Fibroblast of lung (primary cell): ENCODE results near the gene JAZF1.

Source experiments
- EZH2 ChIP-seq: IDR thresholded peaks from 2 replicates; pipeline ENCODE4 v1.5.1; 2012; ENCODE audit warnings: low read length, control low read depth, mild to moderate bottlenecking; ENCODE audit errors: missing control alignments
- TF ChIP-seq, protein P1 (sequence below), 2 donors: IDR thresholded peaks in 1 of 2; conservative IDR thresholded peaks in 1 of 2; 1 replicate in 1 of 2; 2 replicates in 1 of 2; pipeline ENCODE4 v1.5.1; 2011 to 2012; ENCODE audit warnings: low read length in 2 of 2, control low read depth in 1 of 2, inconsistent platforms in 1 of 2, low read depth in 1 of 2, mild to moderate bottlenecking in 1 of 2

DNA sequence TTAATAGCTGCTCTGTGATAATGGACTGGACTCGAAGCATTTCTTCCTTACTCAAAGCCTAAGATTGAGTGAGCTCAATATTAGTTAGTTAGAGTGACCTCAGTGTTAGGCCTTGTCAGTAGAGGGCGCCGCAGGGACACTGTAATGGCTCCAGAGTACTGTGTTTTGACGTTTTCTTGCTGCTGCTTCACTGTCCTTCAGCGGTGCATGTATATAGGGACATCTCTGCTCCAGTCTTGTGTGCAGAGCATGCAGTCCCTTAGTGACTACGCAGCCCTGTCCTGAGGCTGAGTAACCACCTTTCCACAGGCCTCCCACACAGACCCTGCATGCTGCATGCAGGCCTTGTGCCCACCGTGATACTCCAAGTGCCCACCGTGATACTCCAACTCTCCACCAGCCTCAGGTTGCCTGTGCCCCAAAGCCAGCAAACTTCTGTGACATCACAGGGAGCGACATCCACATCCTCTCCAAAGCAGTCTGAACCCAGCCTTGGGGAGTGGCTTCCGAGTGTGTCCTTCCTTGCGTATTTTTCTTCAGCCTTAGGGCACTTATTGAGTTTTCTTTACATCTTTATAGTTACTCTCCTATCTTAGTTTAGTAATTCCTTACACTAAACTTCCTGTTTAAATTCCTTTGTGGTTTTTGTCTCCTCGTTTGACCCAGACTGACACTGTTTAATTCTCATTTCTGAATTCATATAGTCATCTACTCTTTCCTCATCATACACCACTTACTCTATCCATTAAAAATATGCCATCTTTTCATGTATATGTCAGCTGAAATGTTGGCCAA is 118.2 kb downstream of the JAZF1 start:
- TF ChIP-seq EZH2: no peak
- TF ChIP-seq, protein P1, sequence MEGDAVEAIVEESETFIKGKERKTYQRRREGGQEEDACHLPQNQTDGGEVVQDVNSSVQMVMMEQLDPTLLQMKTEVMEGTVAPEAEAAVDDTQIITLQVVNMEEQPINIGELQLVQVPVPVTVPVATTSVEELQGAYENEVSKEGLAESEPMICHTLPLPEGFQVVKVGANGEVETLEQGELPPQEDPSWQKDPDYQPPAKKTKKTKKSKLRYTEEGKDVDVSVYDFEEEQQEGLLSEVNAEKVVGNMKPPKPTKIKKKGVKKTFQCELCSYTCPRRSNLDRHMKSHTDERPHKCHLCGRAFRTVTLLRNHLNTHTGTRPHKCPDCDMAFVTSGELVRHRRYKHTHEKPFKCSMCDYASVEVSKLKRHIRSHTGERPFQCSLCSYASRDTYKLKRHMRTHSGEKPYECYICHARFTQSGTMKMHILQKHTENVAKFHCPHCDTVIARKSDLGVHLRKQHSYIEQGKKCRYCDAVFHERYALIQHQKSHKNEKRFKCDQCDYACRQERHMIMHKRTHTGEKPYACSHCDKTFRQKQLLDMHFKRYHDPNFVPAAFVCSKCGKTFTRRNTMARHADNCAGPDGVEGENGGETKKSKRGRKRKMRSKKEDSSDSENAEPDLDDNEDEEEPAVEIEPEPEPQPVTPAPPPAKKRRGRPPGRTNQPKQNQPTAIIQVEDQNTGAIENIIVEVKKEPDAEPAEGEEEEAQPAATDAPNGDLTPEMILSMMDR (conservative IDR thresholded peaks at IDR 0.05 in 1 of 2, IDR thresholded peaks at IDR 0.05 in 1 of 2; ENCODE audit: low read depth in 1 of 2, low read length in 2 of 2): peak; percentile 73 to 77
